ENCODE measurements around the gene PYROXD2. TPM values are rescaled to one million over a fixed set of nuclear protein-coding genes. Genes with fewer than 3 reads are reported as not detected.
A peak's percentile ranks its signal among the peaks of the same experiment; 100 is the strongest.

The PYROXD2 gene
- total RNA-seq, 1 experiment from 2014 or later: 2.3 TPM

DNA sequence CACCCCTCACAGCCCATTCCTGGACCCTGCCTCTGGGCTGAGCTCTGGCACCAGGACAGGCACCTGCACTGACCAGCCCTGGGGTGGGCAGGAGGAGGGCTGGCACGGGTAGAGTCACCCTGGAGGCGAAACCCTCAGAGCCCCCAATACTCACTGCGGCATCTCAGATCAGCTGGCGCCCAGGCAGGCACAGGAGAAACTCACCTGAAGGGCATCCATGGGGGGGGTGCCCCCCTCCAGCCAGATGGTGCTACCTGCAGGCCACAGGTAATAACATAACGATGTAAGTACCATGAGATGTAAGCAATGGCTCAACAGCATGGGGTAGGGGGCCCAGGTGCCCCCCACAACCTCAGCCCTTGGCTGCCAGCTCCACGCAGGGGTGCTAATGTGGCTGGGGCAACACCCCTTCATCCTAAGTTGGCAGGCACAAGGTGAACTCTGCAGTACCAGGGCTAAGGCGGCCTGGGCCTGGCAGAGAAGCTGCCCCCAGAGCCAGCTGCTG is 12.1 kb upstream of the PYROXD2 start:
- in situ Hi-C loops (cut with HindIII; ENCODE audit: low pct_unique_long_range_greater_than_20kb, low sequenced_read_pairs): no loop called here
- no peak overlapping the region for H3K27ac ChIP-seq (ENCODE audit: low read length)
- no peaks in the 10 kb centered on the region for H3K4me1 ChIP-seq (ENCODE audit: control insufficient read depth, insufficient read depth, low read length)
- ATAC-seq (no peak), DNase-seq (ENCODE audit: low read depth, low spot score) (no peak)
- H3K9me3 ChIP-seq (ENCODE audit: control insufficient read depth, insufficient read depth, low read depth, low read length): no peaks in the 10 kb centered on the region
- CTCF ChIA-PET: no interaction called here
- no peak for TF ChIP-seq TCF7L2 (IDR thresholded peaks at IDR 0.05; ENCODE audit: low read depth, low read length)
- TF ChIP-seq, protein P1, sequence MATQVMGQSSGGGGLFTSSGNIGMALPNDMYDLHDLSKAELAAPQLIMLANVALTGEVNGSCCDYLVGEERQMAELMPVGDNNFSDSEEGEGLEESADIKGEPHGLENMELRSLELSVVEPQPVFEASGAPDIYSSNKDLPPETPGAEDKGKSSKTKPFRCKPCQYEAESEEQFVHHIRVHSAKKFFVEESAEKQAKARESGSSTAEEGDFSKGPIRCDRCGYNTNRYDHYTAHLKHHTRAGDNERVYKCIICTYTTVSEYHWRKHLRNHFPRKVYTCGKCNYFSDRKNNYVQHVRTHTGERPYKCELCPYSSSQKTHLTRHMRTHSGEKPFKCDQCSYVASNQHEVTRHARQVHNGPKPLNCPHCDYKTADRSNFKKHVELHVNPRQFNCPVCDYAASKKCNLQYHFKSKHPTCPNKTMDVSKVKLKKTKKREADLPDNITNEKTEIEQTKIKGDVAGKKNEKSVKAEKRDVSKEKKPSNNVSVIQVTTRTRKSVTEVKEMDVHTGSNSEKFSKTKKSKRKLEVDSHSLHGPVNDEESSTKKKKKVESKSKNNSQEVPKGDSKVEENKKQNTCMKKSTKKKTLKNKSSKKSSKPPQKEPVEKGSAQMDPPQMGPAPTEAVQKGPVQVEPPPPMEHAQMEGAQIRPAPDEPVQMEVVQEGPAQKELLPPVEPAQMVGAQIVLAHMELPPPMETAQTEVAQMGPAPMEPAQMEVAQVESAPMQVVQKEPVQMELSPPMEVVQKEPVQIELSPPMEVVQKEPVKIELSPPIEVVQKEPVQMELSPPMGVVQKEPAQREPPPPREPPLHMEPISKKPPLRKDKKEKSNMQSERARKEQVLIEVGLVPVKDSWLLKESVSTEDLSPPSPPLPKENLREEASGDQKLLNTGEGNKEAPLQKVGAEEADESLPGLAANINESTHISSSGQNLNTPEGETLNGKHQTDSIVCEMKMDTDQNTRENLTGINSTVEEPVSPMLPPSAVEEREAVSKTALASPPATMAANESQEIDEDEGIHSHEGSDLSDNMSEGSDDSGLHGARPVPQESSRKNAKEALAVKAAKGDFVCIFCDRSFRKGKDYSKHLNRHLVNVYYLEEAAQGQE (IDR thresholded peaks at IDR 0.05; ENCODE audit: insufficient read depth in 1 of 2, low read depth in 2 of 2, low read length in 1 of 2): no peak
- TF ChIP-seq POLR2AphosphoS5 (IDR thresholded peaks at IDR 0.05; ENCODE audit: low read depth, low read length): no peak
- TF ChIP-seq SIN3A (IDR thresholded peaks at IDR 0.05; ENCODE audit: borderline replicate concordance, insufficient read depth, low read depth, low read length): no peak
- TF ChIP-seq, protein P2, sequence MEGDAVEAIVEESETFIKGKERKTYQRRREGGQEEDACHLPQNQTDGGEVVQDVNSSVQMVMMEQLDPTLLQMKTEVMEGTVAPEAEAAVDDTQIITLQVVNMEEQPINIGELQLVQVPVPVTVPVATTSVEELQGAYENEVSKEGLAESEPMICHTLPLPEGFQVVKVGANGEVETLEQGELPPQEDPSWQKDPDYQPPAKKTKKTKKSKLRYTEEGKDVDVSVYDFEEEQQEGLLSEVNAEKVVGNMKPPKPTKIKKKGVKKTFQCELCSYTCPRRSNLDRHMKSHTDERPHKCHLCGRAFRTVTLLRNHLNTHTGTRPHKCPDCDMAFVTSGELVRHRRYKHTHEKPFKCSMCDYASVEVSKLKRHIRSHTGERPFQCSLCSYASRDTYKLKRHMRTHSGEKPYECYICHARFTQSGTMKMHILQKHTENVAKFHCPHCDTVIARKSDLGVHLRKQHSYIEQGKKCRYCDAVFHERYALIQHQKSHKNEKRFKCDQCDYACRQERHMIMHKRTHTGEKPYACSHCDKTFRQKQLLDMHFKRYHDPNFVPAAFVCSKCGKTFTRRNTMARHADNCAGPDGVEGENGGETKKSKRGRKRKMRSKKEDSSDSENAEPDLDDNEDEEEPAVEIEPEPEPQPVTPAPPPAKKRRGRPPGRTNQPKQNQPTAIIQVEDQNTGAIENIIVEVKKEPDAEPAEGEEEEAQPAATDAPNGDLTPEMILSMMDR (IDR thresholded peaks at IDR 0.05): no peak
- H3K36me3 ChIP-seq (ENCODE audit: control insufficient read depth, insufficient read depth, low read length): peaks cover 18% of the 10 kb centered on the region
- POLR2A ChIA-PET: no interaction called here
- intact Hi-C loops (cut with micrococcal nuclease; ENCODE audit: unreplicated experiment): no loop called here
- H3K4me3 ChIP-seq (ENCODE audit: low read depth in 2 of 2, low read length in 2 of 2): no peak overlapping the region
- no peaks in the 10 kb centered on the region for H3K27me3 ChIP-seq (ENCODE audit: control insufficient read depth, insufficient read depth, low read length)
- BruUV-seq (replicated peaks): no TSS peak

DNA sequence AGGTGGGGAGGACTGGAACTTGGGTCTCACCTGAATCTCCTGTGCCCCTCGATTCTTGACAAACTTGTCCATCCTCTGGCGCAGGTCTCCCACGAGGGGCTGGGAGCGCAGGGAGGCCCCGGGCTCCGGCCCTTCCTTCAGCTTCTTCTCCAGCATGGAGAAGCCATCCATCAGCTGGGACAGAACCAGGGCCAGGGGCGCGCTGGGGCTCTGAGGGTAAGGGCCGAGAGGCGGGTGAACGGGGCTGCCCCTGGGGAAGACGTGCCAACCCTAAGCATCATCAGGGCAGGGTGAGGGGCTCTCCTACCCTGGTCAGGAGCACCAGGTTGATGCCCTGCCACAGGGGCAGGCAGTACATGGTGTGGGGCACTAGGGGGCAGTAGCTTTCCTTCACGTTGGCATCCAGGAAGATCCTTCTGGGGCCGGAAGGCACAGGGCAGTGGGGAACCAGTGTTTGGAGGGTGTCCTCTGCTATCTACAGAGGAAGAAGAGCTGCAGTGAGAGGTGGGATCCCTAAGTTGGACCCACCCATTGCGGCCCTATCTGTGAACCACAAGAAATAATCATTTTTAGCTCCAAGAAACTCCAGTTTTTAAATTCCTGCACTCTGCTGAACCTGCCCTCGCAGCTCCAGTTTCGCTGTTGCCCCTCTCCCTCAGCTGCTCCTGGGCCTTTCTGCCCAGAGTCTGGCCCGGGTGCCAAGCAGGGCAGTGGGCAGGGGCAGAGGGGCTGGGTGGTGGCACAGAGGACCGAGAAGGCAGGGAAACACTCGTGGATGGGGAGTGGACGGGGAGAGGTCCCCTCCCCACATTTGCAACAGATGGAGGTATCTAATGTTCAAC is 10.8 kb upstream of the PYROXD2 start:
- Histone ChIP-seq H3K4me3 (ENCODE audit: low read depth in 2 of 2, low read length in 2 of 2) (no peak overlapping the region), H3K27ac (ENCODE audit: low read length) (no peak overlapping the region), H3K36me3 (ENCODE audit: control insufficient read depth, insufficient read depth, low read length) (peaks cover 13% of the 10 kb centered on the region), H3K4me1 (ENCODE audit: control insufficient read depth, insufficient read depth, low read length) (no peaks in the 10 kb centered on the region), H3K9me3 (ENCODE audit: control insufficient read depth, insufficient read depth, low read depth, low read length) (no peaks in the 10 kb centered on the region), H3K27me3 (ENCODE audit: control insufficient read depth, insufficient read depth, low read length) (no peaks in the 10 kb centered on the region)
- intact Hi-C loops (cut with micrococcal nuclease; ENCODE audit: unreplicated experiment): no loop called here
- ChIA-PET CTCF (interaction anchor here (0.5 to 1.2 kb wide), 3 partner anchors 34 to 181 kb away, joined by 3 to 5 read pairs (median 4); no protein-coding TSS in a partner anchor), POLR2A (no interaction called here)
- TF ChIP-seq, protein P2 (IDR thresholded peaks at IDR 0.05): peak; percentile 95
- TF ChIP-seq TCF7L2 (IDR thresholded peaks at IDR 0.05; ENCODE audit: low read depth, low read length): no peak
- peak; percentile 77 for ATAC-seq
- in situ Hi-C loops (cut with HindIII; ENCODE audit: low pct_unique_long_range_greater_than_20kb, low sequenced_read_pairs): no loop called here
- peak; percentile 38 for DNase-seq (ENCODE audit: low read depth, low spot score)
- BruUV-seq (replicated peaks): no TSS peak
